Measurements from ENCODE around the gene CCDC82.

CCDC82 gene

GRCh38 chr11:96303980-96304379 is 85.7 kb downstream of the CCDC82 start:
- TF ChIP-seq, protein P1, sequence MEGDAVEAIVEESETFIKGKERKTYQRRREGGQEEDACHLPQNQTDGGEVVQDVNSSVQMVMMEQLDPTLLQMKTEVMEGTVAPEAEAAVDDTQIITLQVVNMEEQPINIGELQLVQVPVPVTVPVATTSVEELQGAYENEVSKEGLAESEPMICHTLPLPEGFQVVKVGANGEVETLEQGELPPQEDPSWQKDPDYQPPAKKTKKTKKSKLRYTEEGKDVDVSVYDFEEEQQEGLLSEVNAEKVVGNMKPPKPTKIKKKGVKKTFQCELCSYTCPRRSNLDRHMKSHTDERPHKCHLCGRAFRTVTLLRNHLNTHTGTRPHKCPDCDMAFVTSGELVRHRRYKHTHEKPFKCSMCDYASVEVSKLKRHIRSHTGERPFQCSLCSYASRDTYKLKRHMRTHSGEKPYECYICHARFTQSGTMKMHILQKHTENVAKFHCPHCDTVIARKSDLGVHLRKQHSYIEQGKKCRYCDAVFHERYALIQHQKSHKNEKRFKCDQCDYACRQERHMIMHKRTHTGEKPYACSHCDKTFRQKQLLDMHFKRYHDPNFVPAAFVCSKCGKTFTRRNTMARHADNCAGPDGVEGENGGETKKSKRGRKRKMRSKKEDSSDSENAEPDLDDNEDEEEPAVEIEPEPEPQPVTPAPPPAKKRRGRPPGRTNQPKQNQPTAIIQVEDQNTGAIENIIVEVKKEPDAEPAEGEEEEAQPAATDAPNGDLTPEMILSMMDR (IDR thresholded peaks at IDR 0.05; ENCODE audit: insufficient read depth, low read length, missing control alignments) = no peak
- DNase-seq (ENCODE audit: low read depth, low spot score) = no peak
- no peak overlapping the region for H3K4me3 ChIP-seq (ENCODE audit: low read depth, low read length)
- POLR2A ChIA-PET = no interaction called here
- CTCF ChIA-PET = interaction anchor here (2.1 kb wide), 1 partner anchor 40 kb away, joined by 7 read pairs; the partner anchor contains the start of gene MAML2

- DNase-seq (ENCODE audit: low read depth, low spot score) = no peak
- H3K4me3 ChIP-seq (ENCODE audit: low read depth, low read length) = no peak overlapping the region
- POLR2A ChIA-PET = interaction anchor here (0.6 to 0.8 kb wide), 2 partner anchors 24 to 65 kb away, joined by 3 read pairs; no protein-coding TSS in a partner anchor
- CTCF ChIA-PET = interaction anchor here (2.1 to 2.6 kb wide), 2 partner anchors 16 to 40 kb away, joined by 6 to 7 read pairs; partner anchors contain the start of gene MAML2
- TF ChIP-seq, protein P1 (IDR thresholded peaks at IDR 0.05; ENCODE audit: insufficient read depth, low read length, missing control alignments) = no peak
Measured at GRCh38 chr11:96303064-96303463, 86.6 kb downstream of the CCDC82 start.

Measured in AG04449 (cell line).